HT1080 (cell line): Measurements from ENCODE around the gene RASL10A. TPM values are rescaled to one million over a fixed set of nuclear protein-coding genes. Genes with fewer than 3 reads are reported as not detected.

ENCODE experiments used
- DNase-seq: peaks from one replicate; pipeline ENCODE4 v3.0.0-alpha.2; 2015; ENCODE audit warnings: low read depth
- total RNA-seq: library from RNA; depleted of rRNA; stranded (reverse); fragments of >200 nt; shearing (Covaris generic); gene quantifications from 2 replicates; pipeline ENCODE4 v1.2.3, GENCODE V29; 2014

Gene RASL10A
- total RNA-seq, 1 experiment from 2014 or later = 1.5 TPM

- peak; percentile 27 for DNase-seq
Measured at GRCh38 chr22:29339381-29340235, 24.1 kb upstream of the RASL10A start.

GRCh38 chr22:29338398-29338797 lies 22.9 kb upstream of the RASL10A start:
- DNase-seq = no peak

- DNase-seq = no peak
Measured at GRCh38 chr22:29337631-29338284, 22.3 kb upstream of the RASL10A start.

- no peak for DNase-seq
Measured at GRCh38 chr22:29336751-29337490, 21.4 kb upstream of the RASL10A start.

GRCh38 chr22:29335656-29336055 lies 20.2 kb upstream of the RASL10A start:
- DNase-seq = no peak

- DNase-seq = peak; percentile 41
Measured at GRCh38 chr22:29334696-29335344, 19.3 kb upstream of the RASL10A start.

GRCh38 chr22:29334148-29334547 lies 18.7 kb upstream of the RASL10A start:
- no peak for DNase-seq

GRCh38 chr22:29332886-29333496 lies 17.5 kb upstream of the RASL10A start:
- no peak for DNase-seq

- DNase-seq = no peak
Measured at GRCh38 chr22:29331658-29332300, 16.3 kb upstream of the RASL10A start.

- peak; percentile 79 for DNase-seq
Measured at GRCh38 chr22:29331213-29331612, 15.7 kb upstream of the RASL10A start.

- peak; percentile 81 for DNase-seq
Measured at GRCh38 chr22:29330753-29331152, 15.3 kb upstream of the RASL10A start.

GRCh38 chr22:29330291-29330690 lies 14.8 kb upstream of the RASL10A start:
- DNase-seq = no peak

- DNase-seq = no peak
Measured at GRCh38 chr22:29329581-29329980, 14.1 kb upstream of the RASL10A start.

GRCh38 chr22:29328566-29329500 lies 13.3 kb upstream of the RASL10A start:
- DNase-seq = peak; percentile 50

GRCh38 chr22:29328055-29328454 lies 12.6 kb upstream of the RASL10A start:
- DNase-seq = no peak

GRCh38 chr22:29327089-29327764 lies 11.7 kb upstream of the RASL10A start:
- no peak for DNase-seq

GRCh38 chr22:29326481-29326880 lies 11.0 kb upstream of the RASL10A start:
- DNase-seq = no peak

- no peak for DNase-seq
Measured at GRCh38 chr22:29325785-29326315, 10.4 kb upstream of the RASL10A start.

GRCh38 chr22:29325356-29325755 lies 9.9 kb upstream of the RASL10A start:
- no peak for DNase-seq
